Esophagus squamous epithelium (tissue), 4 donors: Measurements from ENCODE around the gene SYT5.

Source experiments
- POLR2A ChIP-seq, 4 donors: fragments of 450-650 bp; IDR thresholded peaks; one replicate each; pipeline ENCODE4 v1.6.1; 2017; ENCODE audit warnings: antibody characterized with exemption in 4 of 4, mild to moderate bottlenecking in 4 of 4, moderate library complexity in 3 of 4
- TF ChIP-seq, protein P1 (sequence below), 6 experiments: fragments of 450-650 bp in 4 of 6; fragments of 200-600 bp in 2 of 6; sonication (generic) in 2 of 6; IDR thresholded peaks; one replicate each; pipeline ENCODE4 v1.5.1; 2016 to 2019; ENCODE audit warnings: antibody characterized with exemption in 6 of 6, mild to moderate bottlenecking in 4 of 6, moderate library complexity in 4 of 6

GRCh38 chr19:55181740-55182139, 1.7 kb upstream of the SYT5 start:
- TF ChIP-seq, protein P1, sequence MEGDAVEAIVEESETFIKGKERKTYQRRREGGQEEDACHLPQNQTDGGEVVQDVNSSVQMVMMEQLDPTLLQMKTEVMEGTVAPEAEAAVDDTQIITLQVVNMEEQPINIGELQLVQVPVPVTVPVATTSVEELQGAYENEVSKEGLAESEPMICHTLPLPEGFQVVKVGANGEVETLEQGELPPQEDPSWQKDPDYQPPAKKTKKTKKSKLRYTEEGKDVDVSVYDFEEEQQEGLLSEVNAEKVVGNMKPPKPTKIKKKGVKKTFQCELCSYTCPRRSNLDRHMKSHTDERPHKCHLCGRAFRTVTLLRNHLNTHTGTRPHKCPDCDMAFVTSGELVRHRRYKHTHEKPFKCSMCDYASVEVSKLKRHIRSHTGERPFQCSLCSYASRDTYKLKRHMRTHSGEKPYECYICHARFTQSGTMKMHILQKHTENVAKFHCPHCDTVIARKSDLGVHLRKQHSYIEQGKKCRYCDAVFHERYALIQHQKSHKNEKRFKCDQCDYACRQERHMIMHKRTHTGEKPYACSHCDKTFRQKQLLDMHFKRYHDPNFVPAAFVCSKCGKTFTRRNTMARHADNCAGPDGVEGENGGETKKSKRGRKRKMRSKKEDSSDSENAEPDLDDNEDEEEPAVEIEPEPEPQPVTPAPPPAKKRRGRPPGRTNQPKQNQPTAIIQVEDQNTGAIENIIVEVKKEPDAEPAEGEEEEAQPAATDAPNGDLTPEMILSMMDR (IDR thresholded peaks at IDR 0.05) = no peak
- TF ChIP-seq POLR2A (IDR thresholded peaks at IDR 0.05) = no peak
